Daoy (cell line): Measurements from ENCODE around the gene CLDN34. TPM values are rescaled to one million over a fixed set of nuclear protein-coding genes. Genes with fewer than 3 reads are reported as not detected.
A peak's percentile ranks its signal among the peaks of the same experiment; 100 is the strongest.

ENCODE experiments used
- DNase-seq: peaks from one replicate; pipeline ENCODE4 v3.0.0-alpha.2; 2015; ENCODE audit warnings: low read depth
- total RNA-seq: library from RNA; depleted of rRNA; stranded (reverse); fragments of >200 nt; shearing (Covaris generic); gene quantifications from 2 replicates; pipeline ENCODE4 v1.2.3, GENCODE V29; 2014; rRNA removed

Gene CLDN34, protein sequence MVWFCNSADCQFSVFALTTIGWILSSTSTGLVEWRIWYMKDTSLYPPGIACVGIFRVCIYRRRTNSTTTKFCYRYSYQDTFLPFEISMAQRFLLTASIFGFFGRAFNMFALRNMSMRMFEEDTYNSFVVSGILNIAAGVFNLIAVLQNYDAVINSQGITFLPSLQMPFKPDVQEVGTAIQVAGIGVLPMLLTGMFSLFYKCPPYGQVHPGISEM
- not detected in 2 replicates for total RNA-seq

DNA sequence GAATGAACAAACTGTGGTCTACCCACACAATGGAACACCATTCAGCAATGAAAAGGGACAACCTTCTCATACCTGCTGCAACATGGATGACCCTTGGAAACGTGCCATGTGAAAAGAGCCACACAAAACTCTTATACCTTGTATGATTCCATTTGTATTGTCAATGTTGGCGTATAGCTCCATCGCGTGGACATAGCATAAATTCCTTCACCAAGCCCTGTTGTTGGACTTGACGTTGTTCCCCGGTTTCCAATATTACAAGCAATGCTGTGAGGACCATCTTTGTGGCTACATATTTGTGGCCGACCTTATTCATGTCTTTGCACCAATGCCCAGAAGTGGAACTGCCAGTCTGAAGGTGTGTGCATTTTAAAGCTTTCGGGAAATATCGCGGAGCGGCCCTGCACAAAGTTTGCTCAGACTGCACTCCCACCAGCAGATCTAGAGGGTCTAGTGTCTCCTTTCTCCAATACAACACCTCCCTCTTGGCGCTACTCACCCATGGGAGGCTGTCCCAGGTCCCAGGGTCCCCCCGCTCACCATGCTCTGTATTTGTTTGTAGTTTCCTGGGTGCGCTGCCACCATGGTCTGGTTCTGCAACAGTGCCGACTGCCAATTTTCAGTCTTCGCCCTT lies at the start of gene CLDN34:
Gene CLDN34 (plus strand): TSS at position 584 of the 634 bp plus-strand sequence. CDS start 0 bp downstream, at position 584.
- peak; percentile 53 for DNase-seq

DNA sequence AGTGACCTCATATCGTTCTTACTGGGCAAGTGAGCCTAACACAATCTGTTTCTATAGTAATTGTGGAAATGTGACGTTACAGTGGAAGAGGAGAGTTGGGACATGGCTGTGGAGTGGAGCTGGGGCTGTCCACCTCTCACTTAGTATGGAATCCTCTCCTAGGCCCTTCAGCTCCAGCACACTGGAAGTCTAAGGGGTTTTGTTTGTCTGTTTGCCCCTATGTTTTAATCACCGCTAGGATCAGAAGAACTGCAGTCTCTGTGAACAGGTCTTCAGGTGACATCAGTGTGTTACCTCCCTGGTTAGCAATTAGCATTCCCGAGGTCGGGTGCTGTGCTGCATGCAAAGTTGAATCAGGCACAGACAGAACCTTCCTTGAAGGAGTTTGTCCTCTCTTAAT lies 49.3 kb upstream of the CLDN34 start:
- no peak for DNase-seq

DNA sequence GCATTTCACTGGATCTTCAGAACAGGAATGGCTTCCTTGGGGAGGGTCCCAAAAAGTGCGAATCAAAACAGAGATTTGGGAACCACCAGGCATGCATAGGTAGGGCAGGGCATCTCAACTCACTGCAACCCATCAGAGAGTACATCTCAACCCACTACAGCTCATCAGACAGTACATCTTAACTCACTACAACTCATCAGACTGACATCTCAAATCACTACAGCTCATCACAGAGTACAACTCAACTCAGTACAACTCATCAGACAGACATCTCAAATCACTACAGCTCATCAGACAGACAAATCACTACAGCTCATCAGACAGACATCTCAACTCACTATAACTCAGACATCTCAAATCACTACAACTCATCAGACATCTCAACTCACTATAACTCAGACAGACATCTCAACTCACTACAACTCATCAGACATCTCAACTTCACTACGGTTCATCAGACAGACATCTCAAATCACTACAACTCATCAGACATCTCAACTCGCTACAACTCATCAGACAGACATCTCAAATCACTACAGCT lies 47.5 kb upstream of the CLDN34 start:
- DNase-seq = no peak

DNA sequence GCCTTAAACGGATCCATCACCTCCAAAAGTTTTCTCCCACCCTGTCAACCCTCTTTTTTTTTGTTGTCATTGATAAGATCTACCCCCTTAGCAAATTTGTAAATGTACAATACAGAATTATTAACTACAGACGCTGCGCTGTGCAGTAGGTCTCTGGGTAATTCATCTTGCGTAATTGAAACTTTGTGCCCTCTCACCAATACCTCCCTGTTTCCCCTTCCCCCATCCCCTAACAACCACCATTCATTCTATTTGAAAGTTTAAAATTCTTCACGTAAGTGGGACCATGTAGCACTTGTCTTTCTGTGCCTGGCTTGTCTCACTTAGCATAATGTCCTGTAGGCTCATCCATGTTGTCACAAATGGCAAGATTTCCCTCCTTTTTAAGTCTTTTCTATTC lies 45.8 kb upstream of the CLDN34 start:
- no peak for DNase-seq

DNA sequence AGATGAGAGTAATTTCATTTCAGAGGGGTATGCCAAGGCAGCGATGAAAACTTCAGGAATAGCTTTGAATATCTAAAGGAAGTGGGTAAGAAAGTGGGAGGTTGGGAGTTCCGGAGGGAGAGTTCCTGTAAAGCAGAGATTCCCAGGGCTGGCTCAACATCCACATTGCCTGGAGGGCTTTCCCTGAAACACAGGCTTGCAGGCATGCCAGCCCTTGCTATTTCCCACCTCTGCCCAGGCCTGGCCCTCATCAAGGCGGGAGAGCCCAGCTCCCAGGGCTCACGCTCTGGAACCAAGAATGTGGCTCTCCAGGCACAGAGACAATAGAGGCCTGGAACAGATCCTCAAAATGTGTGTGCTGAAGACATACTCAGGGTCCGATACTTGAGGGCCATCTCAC lies 43.8 kb upstream of the CLDN34 start:
- no peak for DNase-seq

DNA sequence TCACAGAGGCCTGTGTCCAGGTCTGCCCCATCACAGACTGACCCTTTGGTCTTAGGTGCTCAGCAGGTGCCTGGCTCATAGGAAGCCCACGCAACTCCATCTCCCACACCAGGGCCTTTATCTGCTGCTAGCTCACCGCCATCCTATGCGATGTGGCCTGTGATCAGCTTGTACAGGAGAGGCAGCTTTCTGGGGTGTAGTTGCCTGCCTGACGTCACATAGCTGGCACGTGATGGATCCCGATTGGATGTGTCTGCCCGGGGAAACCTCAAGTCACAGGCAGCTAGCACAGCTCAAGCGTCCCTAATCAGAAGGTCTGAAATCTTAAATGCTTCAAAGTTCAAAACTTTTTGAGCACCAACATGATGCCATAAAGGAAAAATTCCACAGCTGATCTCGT lies 41.2 kb upstream of the CLDN34 start:
- no peak for DNase-seq

DNA sequence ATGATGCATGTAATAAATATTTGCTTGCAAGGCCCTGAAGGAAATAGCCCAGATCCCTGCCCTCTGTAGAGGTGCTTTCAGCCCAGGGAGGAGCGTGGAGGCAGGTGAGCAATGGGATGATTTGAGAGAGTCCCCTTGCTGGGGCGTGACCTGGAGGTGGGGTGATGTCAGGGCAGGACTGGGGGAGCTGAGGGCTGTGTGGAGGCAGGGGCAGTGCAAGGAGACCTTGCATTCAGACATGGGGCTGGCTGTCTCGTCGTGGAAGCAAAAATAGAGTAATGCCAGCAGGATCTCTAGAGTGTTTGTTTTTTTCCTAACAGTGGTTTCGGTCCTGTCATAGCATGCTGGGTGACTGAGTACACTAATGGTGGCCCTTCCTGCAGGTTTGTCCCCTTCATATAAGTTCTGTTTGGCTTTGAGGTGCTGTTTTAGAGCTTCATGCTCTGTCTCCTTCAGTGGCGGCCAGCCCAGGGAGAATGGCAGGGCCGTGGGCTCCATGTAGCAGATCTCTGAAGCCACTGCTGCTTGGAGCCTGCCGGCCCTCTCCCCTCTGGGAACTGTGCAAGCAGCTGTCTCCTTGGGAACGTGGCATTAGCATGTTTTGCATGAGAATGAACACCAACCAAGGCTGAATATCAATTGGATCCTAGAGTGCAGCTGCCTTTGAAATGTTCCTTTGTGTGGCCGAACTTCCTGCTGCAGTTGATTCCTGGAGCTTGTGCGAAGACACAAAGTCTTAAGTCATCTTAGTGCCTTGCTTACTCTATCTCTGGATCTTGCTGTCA lies 39.3 kb upstream of the CLDN34 start:
- DNase-seq = no peak

DNA sequence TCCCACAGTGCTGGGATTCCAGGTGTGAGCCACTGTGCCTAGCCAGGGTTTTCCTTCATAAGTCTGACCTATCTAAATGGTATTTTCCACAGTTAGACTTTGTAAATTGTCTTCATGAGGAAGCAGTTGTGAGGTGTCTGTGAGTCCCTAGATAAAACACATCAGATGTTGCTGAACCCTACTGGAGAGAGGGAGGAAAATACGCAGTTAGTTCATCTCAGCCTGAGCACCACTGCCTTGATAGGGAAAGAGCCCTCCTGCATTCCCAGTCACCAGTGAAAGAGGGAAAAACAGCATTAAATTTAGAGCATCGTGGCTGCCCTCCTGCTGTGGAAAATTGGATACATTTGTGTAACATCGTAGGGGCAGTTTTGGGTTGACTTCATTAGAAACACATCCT lies 31.7 kb upstream of the CLDN34 start:
- no peak for DNase-seq

DNA sequence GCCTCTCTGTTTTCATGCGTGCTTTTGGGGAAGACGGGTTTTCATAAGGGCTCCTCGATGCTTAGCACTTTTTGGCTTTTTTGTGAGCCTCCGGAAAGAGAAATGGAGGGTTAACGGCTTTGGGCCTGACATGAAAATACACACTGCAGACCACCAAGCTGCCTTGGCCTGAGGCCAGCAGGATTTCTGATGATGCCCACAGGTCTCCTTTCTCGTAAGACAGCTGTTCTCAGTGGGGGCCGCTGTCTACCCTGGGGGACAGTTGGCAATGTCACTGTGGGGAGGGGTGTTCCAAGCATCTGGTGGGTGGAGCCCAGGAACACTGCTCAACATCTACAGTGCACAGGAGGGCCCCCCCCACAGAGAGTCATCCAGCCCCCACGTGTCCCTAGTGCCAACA lies 29.4 kb upstream of the CLDN34 start:
- DNase-seq = no peak

DNA sequence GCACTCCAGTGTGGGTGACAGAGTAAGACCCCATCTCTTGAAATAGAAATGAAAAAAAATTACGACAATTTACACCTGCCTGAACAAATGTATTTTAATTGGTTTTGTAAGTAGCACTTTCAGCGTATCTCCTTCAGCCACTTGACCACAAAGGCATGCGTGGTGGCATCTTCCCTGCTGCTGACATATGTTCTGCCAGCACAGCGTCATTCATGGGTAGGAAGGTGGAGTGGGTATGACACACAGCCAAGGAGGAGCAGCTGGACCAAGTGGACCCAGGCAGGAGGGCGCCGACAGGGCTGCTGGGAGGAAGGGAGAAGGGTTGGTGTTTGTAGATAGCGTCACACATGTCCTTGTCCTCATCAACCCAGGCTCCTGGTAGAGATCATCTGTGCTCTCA lies 28.6 kb upstream of the CLDN34 start:
- no peak for DNase-seq

DNA sequence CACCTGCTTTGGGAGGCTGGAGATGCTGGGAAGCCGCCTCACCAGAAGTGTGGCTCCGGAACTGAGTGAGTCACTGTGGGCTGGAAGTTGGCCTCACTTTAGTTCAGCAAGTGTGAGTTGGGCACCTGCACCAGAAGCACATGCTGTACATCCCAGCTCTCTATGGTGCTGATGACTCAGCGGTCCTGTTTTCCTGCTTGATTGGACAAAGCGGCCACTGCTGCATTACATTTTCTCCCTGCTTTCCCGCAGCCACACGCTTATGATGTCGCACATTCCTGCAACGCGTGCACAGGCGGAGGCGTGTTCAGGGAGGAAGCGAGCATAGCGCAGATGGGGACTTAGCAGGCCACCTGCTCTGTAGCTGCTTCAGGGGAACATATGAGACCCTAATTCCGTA lies 26.7 kb upstream of the CLDN34 start:
- DNase-seq = peak; percentile 79

DNA sequence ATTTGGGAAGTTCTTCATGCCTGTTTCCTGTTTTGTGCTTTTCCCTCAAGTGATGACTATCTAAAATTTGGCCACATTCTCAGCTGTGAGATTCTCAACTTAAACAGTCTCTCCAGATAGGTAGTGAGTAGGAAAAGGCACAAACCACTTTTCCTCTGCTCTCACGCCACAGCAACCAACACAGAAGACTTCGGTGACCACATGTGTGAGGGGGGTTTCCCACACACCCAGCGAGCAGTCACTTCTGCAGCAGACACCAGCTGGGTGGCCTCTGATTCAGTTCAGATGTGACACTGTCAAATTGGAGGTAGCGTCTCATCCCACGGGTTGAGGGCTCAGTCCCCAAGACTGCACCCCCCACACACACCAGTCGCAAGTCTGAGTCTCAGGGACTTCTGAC lies 25.1 kb upstream of the CLDN34 start:
- DNase-seq = no peak

DNA sequence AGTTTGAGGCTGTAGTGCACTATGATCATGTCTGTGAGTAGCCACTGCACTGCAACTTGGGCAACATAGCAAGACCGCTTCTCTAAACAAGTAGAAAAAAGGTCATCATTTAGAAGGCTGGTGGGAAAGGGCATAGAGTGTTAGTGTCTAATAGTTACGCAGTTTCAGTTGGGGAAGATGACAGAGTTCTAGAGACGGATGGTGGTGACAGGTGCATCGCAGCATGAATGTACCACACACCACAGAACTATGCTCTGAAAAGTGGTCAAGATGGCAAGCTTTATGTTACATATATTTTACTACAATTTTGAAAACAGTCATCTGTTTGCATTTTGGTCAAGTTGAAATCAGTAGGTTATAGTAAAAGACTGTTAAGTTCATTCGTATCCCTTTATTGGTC lies 23.7 kb upstream of the CLDN34 start:
- no peak for DNase-seq

DNA sequence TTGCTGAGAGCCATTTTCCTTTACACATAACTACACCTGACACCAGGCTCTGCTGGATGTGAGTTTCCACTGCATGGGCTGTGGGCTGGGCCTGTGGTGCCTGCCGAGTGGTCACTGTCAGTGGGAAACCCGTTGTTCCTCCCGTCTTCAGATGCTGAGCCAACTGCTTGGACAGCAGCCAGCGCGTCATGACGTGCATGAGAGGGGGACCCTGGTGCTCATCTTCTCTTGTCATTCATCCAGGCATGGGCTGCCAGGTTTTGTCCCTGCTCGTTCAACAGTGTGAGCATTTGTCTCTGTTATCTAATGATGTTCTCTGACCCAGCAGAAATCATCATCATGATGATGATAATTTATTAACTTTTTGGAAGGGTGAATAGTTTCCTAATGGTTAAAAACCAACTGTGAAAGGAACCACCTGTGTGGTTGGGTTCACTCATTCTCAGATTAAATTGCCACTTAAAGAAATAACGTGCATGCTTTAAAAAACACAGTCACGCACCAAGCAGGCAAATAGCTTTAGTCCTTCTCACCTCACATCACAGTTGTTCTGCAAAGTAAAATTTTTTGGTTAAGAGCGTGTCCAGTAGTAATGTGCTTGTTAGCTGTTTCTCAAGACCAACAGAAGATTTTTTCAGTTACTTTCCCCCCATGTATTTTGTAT lies 19.9 kb upstream of the CLDN34 start:
- DNase-seq = no peak

DNA sequence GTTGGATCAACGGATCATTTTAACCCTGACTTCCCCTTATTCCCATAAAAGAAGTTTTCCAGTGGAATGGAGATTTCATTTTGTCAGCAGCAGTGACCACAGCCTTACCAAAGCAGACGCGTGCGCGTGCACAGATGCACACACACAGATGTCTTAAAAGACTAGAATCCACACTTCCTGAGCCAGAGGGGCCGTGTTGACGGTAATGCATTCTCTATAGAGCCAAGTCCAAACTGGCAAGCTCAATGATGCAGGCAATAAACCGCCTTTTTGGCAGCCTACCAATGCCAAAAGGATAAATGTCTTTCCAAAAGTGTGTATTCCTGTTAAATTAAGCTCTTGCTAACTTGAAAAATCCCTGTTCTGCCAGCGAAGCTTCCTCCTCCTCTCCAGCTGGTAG lies 18.8 kb upstream of the CLDN34 start:
- no peak for DNase-seq

DNA sequence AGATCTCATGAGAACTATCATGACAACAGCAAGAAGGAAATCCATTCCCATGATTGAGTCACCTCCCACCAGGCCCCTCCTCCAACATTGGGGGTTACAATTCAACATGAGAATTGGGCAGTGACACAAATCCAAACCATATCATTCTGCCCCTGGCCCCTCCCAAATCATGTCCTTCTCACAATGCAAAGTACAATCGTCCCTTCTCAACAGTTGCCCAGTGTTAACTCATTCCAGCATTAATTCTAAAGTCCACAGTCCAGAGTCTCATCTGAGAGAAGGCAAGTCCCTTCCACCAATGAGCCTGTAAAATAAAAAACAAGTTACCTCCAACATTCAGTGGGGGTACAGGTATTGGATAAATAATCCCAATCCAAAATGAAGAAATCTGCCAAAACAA lies 14.9 kb upstream of the CLDN34 start:
- DNase-seq = no peak

DNA sequence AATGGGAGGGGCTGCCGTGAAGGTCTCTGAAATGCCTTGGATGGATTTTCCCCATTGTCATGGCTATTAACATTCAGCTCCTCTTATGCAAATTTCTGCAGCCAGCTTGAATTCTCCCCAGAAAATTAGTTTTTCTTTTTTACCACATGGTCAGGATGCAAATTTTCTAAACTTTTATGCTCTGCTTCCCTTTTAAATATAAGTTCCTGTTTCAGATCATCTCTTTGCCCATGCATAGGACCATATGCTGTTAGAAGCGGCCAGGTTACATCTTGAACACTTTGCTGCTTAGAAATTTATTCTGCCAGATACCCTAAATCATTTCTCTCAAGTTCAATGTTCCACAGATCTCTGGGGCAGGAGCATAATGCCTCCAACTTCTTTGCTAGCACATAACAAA lies 13.8 kb upstream of the CLDN34 start:
- no peak for DNase-seq

DNA sequence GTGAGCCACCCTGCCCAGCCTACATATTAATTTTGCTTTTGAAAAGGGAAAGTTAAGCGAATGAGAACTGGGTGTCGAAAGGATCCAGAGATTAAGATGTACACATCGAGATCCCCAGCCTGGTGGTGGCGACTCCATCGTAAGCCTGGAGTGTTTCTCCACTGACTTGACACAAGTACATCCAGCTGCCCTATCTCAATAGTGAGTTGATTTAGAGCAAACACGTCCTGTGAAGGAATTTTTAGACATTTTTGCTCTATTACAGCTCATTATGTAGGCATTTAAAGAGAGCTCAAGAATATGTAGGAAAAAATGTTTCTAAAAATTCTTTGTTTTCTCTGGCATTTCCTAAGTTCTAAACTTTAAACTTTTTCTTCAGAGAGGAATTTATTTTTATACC lies 11.7 kb upstream of the CLDN34 start:
- DNase-seq = no peak

DNA sequence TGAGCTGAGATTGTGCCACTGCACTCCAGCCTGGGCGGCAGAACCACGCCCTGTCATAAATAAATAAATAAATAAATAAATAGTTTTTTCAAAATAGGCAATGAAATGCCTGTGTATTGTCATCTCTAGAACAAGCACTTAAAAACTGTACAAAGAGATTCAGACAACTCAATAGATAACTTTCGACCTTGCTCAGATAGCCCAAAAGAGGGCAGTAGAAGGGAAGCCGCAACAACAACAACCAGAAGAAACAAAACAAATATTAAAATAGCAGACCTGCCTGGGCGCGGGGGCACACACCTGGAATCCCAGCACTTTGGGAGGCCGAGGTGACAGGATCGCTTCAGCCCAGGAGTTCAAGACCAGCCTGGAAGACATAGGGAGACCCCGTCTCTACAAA lies 9.4 kb upstream of the CLDN34 start:
- no peak for DNase-seq

DNA sequence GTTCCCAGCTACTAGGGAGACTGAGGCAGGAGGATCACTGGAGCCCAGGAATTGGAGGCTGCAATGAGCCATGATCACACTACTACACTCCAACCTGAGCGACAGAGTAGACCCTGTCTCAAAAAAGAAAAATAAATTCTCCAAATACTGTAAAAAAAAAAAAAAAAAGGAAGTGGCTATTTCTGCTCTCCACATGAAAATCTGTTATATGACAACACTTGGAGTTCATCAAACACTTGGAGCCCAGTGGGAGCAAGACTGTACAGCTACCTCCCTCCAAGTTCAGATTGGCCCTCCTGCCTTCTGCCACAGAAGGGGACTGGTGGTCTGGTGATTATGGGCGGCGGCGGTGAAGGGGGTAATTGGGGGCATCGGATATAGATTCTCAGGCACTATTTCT lies 9.0 kb upstream of the CLDN34 start:
- DNase-seq = no peak

DNA sequence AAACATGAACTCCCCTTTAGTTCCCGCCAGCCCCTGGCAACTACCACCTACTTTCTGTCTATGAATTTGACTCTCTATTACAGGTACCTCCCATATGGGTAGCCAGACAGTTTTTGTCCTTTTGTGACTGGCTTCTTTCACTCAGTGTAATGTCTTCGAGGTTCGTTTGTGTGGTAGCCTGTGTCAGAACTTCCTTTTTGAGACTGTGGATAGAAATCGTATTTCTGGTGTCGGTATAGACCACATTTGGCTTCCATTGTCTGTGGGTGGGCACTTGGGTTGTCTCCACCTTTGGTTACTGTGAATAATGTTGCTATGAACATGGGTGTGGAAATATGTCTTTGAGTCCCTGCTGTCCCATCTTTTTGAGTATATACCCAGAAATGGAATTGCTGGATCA lies 5.4 kb upstream of the CLDN34 start:
- DNase-seq = no peak

DNA sequence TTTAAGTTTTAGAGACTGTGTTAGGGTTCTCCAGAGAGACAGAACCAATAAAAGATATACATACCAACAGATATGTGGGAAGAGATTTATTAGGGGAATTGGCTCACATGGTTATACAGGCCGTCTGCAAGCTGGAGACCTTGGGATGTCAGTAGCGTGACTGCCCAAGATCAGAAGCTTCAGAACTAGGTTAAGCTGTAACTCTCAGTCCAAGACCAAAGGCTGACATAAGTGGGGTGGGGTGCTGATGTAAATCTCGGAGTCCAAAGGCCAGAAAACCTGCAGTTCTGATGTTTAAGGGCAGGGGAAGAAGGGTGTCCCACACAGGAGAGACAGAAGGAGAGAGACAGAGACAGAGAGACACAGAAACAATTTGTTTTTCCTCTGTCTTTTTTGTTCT lies 10.5 kb downstream of the CLDN34 start:
- no peak for DNase-seq
